ENCODE measurements around the gene HYAL2. TPM values are rescaled to one million over a fixed set of nuclear protein-coding genes. Genes with fewer than 3 reads are reported as not detected.

Gene HYAL2
- total RNA-seq, 1 experiment from 2014 or later, result 41.9 TPM

DNA sequence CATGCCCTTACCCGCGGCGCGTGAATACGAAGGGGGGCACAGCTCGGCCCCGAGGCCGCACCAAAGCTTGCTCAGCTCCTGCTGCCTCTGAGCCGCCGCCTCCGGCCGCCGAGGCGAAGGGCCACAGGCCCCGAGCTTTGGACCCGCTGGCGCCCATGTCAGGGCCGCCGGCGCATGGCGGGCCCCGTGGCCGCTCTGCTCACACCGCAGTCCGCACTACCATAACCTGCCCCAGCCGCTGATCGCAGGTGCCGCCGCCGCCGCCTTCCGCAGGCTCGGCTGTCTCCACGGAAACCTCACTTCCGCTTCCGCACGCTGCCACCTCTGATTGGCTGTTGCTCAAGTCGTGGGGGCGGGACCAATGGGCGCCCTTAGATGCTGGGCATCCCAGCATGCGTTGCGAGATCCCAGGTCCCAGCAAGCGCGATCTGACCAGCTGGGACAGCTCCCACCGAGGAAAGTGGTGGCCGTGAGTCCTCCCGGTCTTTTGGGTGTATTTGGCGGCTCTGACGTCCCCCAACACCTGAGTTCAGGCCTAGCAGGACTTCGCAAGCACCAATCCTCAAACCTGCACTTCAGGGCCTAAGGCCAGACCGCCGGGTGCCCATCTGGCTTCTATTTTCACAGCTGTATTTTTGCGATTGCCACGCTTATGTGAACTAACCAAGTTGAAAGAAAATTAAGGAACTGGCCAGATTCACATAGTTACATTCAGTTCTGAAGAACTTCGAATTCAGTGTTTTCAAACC, 5.6 kb upstream of the HYAL2 start, which contains the start of gene TUSC2:
TSS of gene TUSC2 (minus strand) at position 281 of the 749 bp plus-strand sequence. CDS start at position 157, 124 bp downstream.
- Histone ChIP-seq H3K4me1 (replicated peaks) (peaks cover 14% of the 10 kb centered on the region), H3K9me3 (replicated peaks) (no peaks in the 10 kb centered on the region), H3K4me3 (peak within 1 kb of the TSS; percentile 76), H3K27ac (no peak within 1 kb of the TSS), H3K36me3 (peaks cover 61% of the 10 kb centered on the region), H3K27me3 (replicated peaks) (no peaks in the 10 kb centered on the region)
- peak; percentile 76 to 93 for DNase-seq (ENCODE audit: low read depth in 1 of 2, low spot score in 2 of 2)

- H3K27ac ChIP-seq, result no peak overlapping the region
- no peaks in the 10 kb centered on the region for H3K9me3 ChIP-seq (replicated peaks)
- no peaks in the 10 kb centered on the region for H3K27me3 ChIP-seq (replicated peaks)
- peak overlapping the region; percentile 76 for H3K4me3 ChIP-seq
- H3K36me3 ChIP-seq, result peaks cover 53% of the 10 kb centered on the region
- peaks cover 14% of the 10 kb centered on the region for H3K4me1 ChIP-seq (replicated peaks)
- DNase-seq (ENCODE audit: low read depth in 1 of 2, low spot score in 2 of 2), result no peak
Measured at GRCh38 chr3:50327129-50327528, 4.6 kb upstream of the HYAL2 start.

- H3K27me3 ChIP-seq (replicated peaks), result no peaks in the 10 kb centered on the region
- H3K4me1 ChIP-seq (replicated peaks), result peaks cover 22% of the 10 kb centered on the region
- peaks cover 45% of the 10 kb centered on the region for H3K36me3 ChIP-seq
- no peaks in the 10 kb centered on the region for H3K9me3 ChIP-seq (replicated peaks)
- H3K27ac ChIP-seq, result no peak overlapping the region
- no peak overlapping the region for H3K4me3 ChIP-seq
- no peak for DNase-seq (ENCODE audit: low read depth in 1 of 2, low spot score in 2 of 2)
Measured at GRCh38 chr3:50326182-50326541, 3.6 kb upstream of the HYAL2 start.

DNA sequence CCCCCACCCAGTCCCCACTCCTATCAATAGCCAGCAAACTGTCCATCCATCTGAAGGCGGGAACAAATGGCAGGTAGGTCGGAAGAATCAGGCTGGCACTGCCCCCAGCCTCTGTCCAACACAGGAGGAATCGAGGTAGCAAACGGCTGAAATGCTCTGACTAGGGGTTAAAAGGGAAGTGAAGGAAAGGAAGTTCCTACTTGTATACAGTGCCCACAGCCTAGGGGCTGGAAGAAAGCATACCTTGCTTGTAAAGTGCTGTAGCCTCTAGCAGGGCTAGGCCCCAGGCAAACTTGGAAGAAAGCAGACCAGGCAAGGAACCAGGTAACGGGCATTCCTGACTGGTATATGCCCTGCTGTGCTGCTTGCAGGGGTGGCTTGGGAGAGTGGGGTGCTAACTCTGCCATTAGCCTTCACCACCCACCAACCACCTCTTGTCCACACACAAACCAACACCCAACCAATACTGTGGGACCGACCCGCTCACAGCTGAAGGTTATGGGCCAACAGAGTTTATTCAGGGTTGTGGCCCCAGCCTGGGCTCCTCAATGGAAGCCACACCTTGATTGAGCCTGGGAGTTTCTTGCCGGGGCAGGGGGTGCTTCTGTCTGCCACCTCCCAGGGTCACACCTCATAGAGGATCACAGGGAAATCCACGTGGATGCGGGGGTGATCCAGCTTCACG, 3.1 kb upstream of the HYAL2 start:
- H3K4me3 ChIP-seq, result no peak overlapping the region
- H3K36me3 ChIP-seq, result peaks cover 43% of the 10 kb centered on the region
- H3K9me3 ChIP-seq (replicated peaks), result no peaks in the 10 kb centered on the region
- peaks cover 24% of the 10 kb centered on the region for H3K4me1 ChIP-seq (replicated peaks)
- no peak for DNase-seq (ENCODE audit: low read depth in 1 of 2, low spot score in 2 of 2)
- H3K27ac ChIP-seq, result no peak overlapping the region
- H3K27me3 ChIP-seq (replicated peaks), result no peaks in the 10 kb centered on the region

- no peaks in the 10 kb centered on the region for H3K27me3 ChIP-seq (replicated peaks)
- H3K9me3 ChIP-seq (replicated peaks), result no peaks in the 10 kb centered on the region
- H3K4me1 ChIP-seq (replicated peaks), result peaks cover 29% of the 10 kb centered on the region
- no peak overlapping the region for H3K4me3 ChIP-seq
- DNase-seq (ENCODE audit: low read depth in 1 of 2, low spot score in 2 of 2), result no peak
- H3K36me3 ChIP-seq, result peaks cover 37% of the 10 kb centered on the region
- no peak overlapping the region for H3K27ac ChIP-seq
Measured at GRCh38 chr3:50325113-50325480, 2.6 kb upstream of the HYAL2 start.

DNA sequence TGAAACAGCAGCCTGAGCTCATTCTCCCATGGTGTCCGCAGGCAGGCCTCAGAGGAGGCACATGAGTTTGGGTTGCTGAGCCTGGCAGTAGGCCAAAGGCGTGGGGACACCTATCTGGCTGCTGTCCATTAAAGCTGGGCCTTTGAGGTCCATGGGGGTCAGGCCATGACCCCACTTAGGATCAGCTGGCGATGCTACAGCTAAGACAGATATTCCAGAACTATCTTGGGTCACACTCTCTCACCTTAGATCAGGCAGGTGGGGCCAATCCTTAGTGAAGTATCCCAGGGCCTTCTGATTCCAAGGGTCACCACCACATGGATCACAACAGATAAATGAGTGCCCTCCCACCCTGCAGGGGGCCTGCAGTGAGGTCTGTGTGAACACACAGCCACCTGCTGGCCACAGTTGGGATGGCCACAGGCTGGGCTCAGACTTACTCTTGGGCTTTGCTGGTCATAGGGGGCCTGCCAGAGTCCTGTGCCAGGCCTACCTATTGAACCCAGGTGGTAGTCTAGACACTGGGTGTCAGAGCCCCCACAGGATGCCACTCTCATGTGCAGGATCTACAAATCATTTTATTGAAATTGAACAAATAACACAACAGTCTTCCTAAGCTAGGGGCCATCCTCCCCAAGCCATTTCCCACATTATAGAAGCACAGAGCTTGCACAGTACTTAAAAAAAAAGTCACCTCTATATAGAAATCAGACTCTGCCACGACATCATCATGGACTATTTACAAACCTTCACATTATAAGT, 2.0 kb upstream of the HYAL2 start:
- peak; percentile 43 to 67 for DNase-seq (ENCODE audit: low read depth in 1 of 2, low spot score in 2 of 2)
- H3K36me3 ChIP-seq, result peaks cover 36% of the 10 kb centered on the region
- no peaks in the 10 kb centered on the region for H3K9me3 ChIP-seq (replicated peaks)
- H3K27ac ChIP-seq, result no peak overlapping the region
- no peaks in the 10 kb centered on the region for H3K27me3 ChIP-seq (replicated peaks)
- H3K4me3 ChIP-seq, result no peak overlapping the region
- peaks cover 32% of the 10 kb centered on the region for H3K4me1 ChIP-seq (replicated peaks)

GRCh38 chr3:50323614-50324199, 1.2 kb upstream of the HYAL2 start:
- no peak overlapping the region for H3K4me3 ChIP-seq
- H3K27ac ChIP-seq, result no peak overlapping the region
- H3K4me1 ChIP-seq (replicated peaks), result peaks cover 31% of the 10 kb centered on the region
- no peaks in the 10 kb centered on the region for H3K9me3 ChIP-seq (replicated peaks)
- no peak for DNase-seq (ENCODE audit: low read depth in 1 of 2, low spot score in 2 of 2)
- H3K36me3 ChIP-seq, result peaks cover 38% of the 10 kb centered on the region
- H3K27me3 ChIP-seq (replicated peaks), result no peaks in the 10 kb centered on the region

DNA sequence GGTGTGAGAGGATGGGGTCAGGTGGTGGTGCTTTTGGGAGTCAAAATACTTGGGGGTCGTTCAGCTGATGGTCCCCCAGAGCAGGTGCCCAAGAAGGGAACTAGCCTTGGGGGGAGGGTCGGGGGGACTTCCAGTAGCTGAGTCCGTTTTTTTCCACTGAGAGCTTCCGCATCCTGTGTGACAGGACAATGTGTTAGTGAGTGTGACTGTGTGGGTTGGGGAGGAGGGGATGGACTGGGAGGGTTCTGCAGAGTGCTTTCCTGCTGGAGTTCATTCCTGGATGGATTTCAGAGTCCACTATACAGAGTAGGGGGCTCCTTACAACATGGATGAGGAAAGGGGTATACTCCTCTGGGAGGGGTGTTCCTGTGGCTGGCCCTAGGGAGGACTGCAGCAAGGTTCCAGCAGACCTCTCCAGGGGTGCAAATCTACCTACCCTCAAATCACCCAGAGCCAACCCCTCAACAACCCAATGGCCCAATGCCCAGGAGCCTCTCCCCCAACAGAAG, 601 bp upstream of the HYAL2 start:
- H3K36me3 ChIP-seq, result peaks cover 43% of the 10 kb centered on the region
- no peak for DNase-seq (ENCODE audit: low read depth in 1 of 2, low spot score in 2 of 2)
- H3K4me1 ChIP-seq (replicated peaks), result peaks cover 26% of the 10 kb centered on the region
- no peak overlapping the region for H3K27ac ChIP-seq
- H3K4me3 ChIP-seq, result no peak overlapping the region
- H3K9me3 ChIP-seq (replicated peaks), result no peaks in the 10 kb centered on the region
- no peaks in the 10 kb centered on the region for H3K27me3 ChIP-seq (replicated peaks)

- H3K27ac ChIP-seq, result no peak overlapping the region
- H3K4me3 ChIP-seq, result peak overlapping the region; percentile 97
Measured at GRCh38 chr3:50322115-50322385, 495 bp downstream of the HYAL2 start.

GRCh38 chr3:50321336-50322114, 1.0 kb downstream of the HYAL2 start:
- no peaks in the 10 kb centered on the region for H3K27me3 ChIP-seq (replicated peaks)
- peak; percentile 89 to 97 for DNase-seq (ENCODE audit: low read depth in 1 of 2, low spot score in 2 of 2)
- H3K27ac ChIP-seq, result peak overlapping the region; percentile 100
- H3K4me1 ChIP-seq (replicated peaks), result peaks cover 24% of the 10 kb centered on the region
- no peaks in the 10 kb centered on the region for H3K9me3 ChIP-seq (replicated peaks)
- H3K36me3 ChIP-seq, result peaks cover 47% of the 10 kb centered on the region
- H3K4me3 ChIP-seq, result peak overlapping the region; percentile 97

More at GRCh38 chr3:50322115-50322385, 495 bp downstream of the HYAL2 start:
- peaks cover 21% of the 10 kb centered on the region for H3K4me1 ChIP-seq (replicated peaks)
- H3K36me3 ChIP-seq, result peaks cover 44% of the 10 kb centered on the region
- no peaks in the 10 kb centered on the region for H3K27me3 ChIP-seq (replicated peaks)
- H3K9me3 ChIP-seq (replicated peaks), result no peaks in the 10 kb centered on the region
- no peak for DNase-seq (ENCODE audit: low read depth in 1 of 2, low spot score in 2 of 2)

GRCh38 chr3:50320853-50321335, 1.7 kb downstream of the HYAL2 start:
- H3K27me3 ChIP-seq (replicated peaks), result no peaks in the 10 kb centered on the region
- DNase-seq (ENCODE audit: low read depth in 1 of 2, low spot score in 2 of 2), result peak; percentile 85 to 92
- H3K9me3 ChIP-seq (replicated peaks), result no peaks in the 10 kb centered on the region
- H3K4me1 ChIP-seq (replicated peaks), result peaks cover 24% of the 10 kb centered on the region
- H3K27ac ChIP-seq, result peak overlapping the region; percentile 100
- H3K4me3 ChIP-seq, result peak overlapping the region; percentile 97
- H3K36me3 ChIP-seq, result peaks cover 50% of the 10 kb centered on the region

DNA sequence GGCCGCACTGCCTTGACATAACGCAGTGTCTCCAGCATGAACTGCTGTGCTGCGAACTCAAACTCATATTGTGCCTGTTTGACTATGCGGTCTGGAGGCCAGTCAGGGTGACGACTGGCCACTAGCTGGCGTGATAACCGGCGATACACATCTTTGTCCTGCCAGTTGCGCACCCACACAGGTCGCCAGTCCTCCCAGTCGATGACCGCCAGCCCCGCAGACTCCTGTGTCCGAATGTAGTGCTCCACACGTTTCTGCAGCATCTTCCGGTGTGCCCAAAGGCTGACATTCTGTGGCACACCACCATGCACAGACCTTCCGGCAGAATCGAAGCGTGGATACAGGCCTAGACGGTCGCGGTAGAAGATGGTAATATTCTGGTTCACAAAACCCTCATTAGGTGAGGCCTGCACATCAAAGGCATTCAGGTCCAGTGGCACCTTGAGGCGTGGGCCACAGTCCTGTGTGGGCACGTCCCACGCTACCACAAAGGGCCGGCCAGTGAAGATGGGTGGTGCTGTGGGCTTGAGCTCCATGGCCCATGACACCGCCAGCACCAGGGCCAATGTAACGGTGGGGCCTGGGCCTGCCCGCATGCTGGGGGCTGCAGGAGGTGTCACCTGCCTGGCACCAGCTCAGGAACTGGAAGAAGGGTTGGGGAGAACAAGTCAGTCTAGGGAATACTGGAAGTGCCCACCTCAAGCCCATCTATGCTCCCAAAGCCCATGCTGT, 2.5 kb downstream of the HYAL2 start:
- no peak overlapping the region; the same call in 1 of the 2 replicates for H3K27ac ChIP-seq
- no peaks in the 10 kb centered on the region for H3K9me3 ChIP-seq (replicated peaks)
- DNase-seq (ENCODE audit: low read depth in 1 of 2, low spot score in 2 of 2), result no peak
- H3K4me1 ChIP-seq (replicated peaks), result peaks cover 24% of the 10 kb centered on the region
- peaks cover 49% of the 10 kb centered on the region for H3K36me3 ChIP-seq
- H3K27me3 ChIP-seq (replicated peaks), result no peaks in the 10 kb centered on the region
- H3K4me3 ChIP-seq, result peak overlapping the region; percentile 97

Measured in SJSA1 (cell line).